Sigmoid colon (tissue), 4 donors: Measurements from ENCODE around the gene DNAJA3.

Source experiments
- CTCF ChIP-seq, 4 experiments: fragments of 450-650 bp in 3 of 4; fragments of 200-600 bp in 1 of 4; IDR thresholded peaks; one replicate each; pipeline ENCODE4 v1.5.1; 2016 to 2019; ENCODE audit warnings: antibody characterized with exemption in 4 of 4, mild to moderate bottlenecking in 3 of 4, moderate library complexity in 2 of 4
- POLR2A ChIP-seq, 2 donors: fragments of 450-650 bp; IDR thresholded peaks; one replicate each; pipeline ENCODE4 v1.6.1; 2016; ENCODE audit warnings: antibody characterized with exemption in 2 of 2, mild to moderate bottlenecking in 2 of 2, moderate library complexity in 2 of 2
- POLR2AphosphoS5 ChIP-seq, 4 donors: sonication (generic); formaldehyde crosslinking; IDR thresholded peaks; one replicate each; pipeline ENCODE4 v1.6.1; 2017; ENCODE audit warnings: antibody characterized with exemption in 4 of 4

- no peak for TF ChIP-seq POLR2A (IDR thresholded peaks at IDR 0.05)
- TF ChIP-seq CTCF (IDR thresholded peaks at IDR 0.05), result no peak
- no peak for TF ChIP-seq POLR2AphosphoS5 (IDR thresholded peaks at IDR 0.05)
Measured at GRCh38 chr16:4382795-4383357, 42.8 kb upstream of the DNAJA3 start.
